K562 (cell line): ENCODE results near the gene IGFL1. TPM values are rescaled to one million over a fixed set of nuclear protein-coding genes. Genes with fewer than 3 reads are reported as not detected.

Experiments
- ATF7 ChIP-seq: fragments of 450-650 bp; IDR thresholded peaks from 2 replicates; pipeline ENCODE4 v1.7.1; 2014; ENCODE audit warnings: mild to moderate bottlenecking, moderate library complexity
- BHLHE40 ChIP-seq: IDR thresholded peaks from 2 replicates; pipeline ENCODE4 v1.6.1; 2011; ENCODE audit warnings: low read length, improper control_type of control experiment
- CBFB ChIP-seq: sonication (generic); formaldehyde crosslinking; IDR thresholded peaks from 2 replicates; pipeline ENCODE4 v1.4.0; 2020; ENCODE audit warnings: mild to moderate bottlenecking, missing genetic modification reagents
- FOXJ2 ChIP-seq: fragments of 200-800 bp; sonication (Bioruptor generic); IDR thresholded peaks from 2 replicates; pipeline ENCODE4 v1.6.1; 2016; ENCODE audit warnings: missing genetic modification characterization, missing compliant biosample characterization
- GTF2F1 ChIP-seq: IDR thresholded peaks from 2 replicates; pipeline ENCODE4 v1.6.1; 2011; ENCODE audit warnings: low read depth, low read length, improper control_type of control experiment
- HNRNPUL1 ChIP-seq: fragments of 200-400 bp; formaldehyde crosslinking; IDR thresholded peaks from 2 replicates; pipeline ENCODE4 v1.6.1; 2017; ENCODE audit warnings: low read length
- NFE2 ChIP-seq: IDR thresholded peaks from 2 replicates; pipeline ENCODE4 v1.6.1; 2014; ENCODE audit warnings: antibody characterized with exemption, low read depth
- PATZ1 ChIP-seq: fragments of 250-450 bp; sonication (Bioruptor Pico); IDR thresholded peaks from 2 replicates; pipeline ENCODE4 v1.5.0; 2020; ENCODE audit warnings: mild to moderate bottlenecking, borderline replicate concordance
- POLR2G ChIP-seq: fragments of 200-400 bp; formaldehyde crosslinking; IDR thresholded peaks from 2 replicates; pipeline ENCODE4 v1.6.1; 2017; ENCODE audit warnings: low read depth, mild to moderate bottlenecking, antibody characterized with exemption, low read length, moderate library complexity
- PTTG1 ChIP-seq: fragments of 450-650 bp; IDR thresholded peaks from 2 replicates; pipeline ENCODE4 v1.6.1; 2016; ENCODE audit warnings: low read depth, mild to moderate bottlenecking, missing genetic modification characterization, missing compliant biosample characterization
- RFX7 ChIP-seq: fragments of 250-450 bp; sonication (Bioruptor Pico); IDR thresholded peaks from 2 replicates; pipeline ENCODE4 v1.5.1; 2021; ENCODE audit warnings: mild to moderate bottlenecking
- SIN3A ChIP-seq, 2 experiments: fragments of 150-350 bp in 1 of 2; IDR thresholded peaks; 2 replicates each; pipeline ENCODE4 v1.6.1; 2011 to 2016; ENCODE audit warnings: borderline replicate concordance in 2 of 2, low read depth in 2 of 2, low read length in 2 of 2, mild to moderate bottlenecking in 2 of 2, moderate library complexity in 2 of 2; ENCODE audit not compliant: control insufficient read depth in 1 of 2
- SMAD1 ChIP-seq: fragments of 150-350 bp; IDR thresholded peaks from 2 replicates; pipeline ENCODE4 v1.6.1; 2014; ENCODE audit warnings: low read length, low read depth; ENCODE audit not compliant: partially characterized antibody
- SMC3 ChIP-seq: conservative IDR thresholded peaks from 2 replicates; pipeline ENCODE4 v1.6.1; 2011; ENCODE audit warnings: low read depth, low read length, improper control_type of control experiment; ENCODE audit not compliant: insufficient read depth
- SNIP1 ChIP-seq: fragments of 450-650 bp; IDR thresholded peaks from 2 replicates; pipeline ENCODE4 v1.7.1; 2017; ENCODE audit warnings: low read depth, mild to moderate bottlenecking
- SREBF1 ChIP-seq: fragments of 150-350 bp; IDR thresholded peaks from 2 replicates; pipeline ENCODE4 v1.6.1; 2014; ENCODE audit warnings: antibody characterized with exemption, low read depth, low read length, borderline replicate concordance
- SUPT5H ChIP-seq: fragments of 450-650 bp; IDR thresholded peaks from 2 replicates; pipeline ENCODE4 v1.6.1; 2016
- ZNF253 ChIP-seq: fragments of 250-450 bp; sonication (Bioruptor Pico); conservative IDR thresholded peaks from 2 replicates; pipeline ENCODE4 v1.6.1; 2021; ENCODE audit warnings: mild to moderate bottlenecking
- ZNF274 ChIP-seq: IDR thresholded peaks from 2 replicates; pipeline ENCODE4 v1.6.1; 2011; ENCODE audit warnings: low read depth, mild to moderate bottlenecking, low read length, moderate library complexity, borderline replicate concordance
- ZNF586 ChIP-seq: fragments of 450-650 bp; formaldehyde crosslinking; conservative IDR thresholded peaks from 2 replicates; pipeline ENCODE4 v1.4.0; 2020; ENCODE audit warnings: mild to moderate bottlenecking, moderate library complexity
- ZNF740 ChIP-seq, 3 experiments: fragments of 200-800 bp in 1 of 3; sonication (Bioruptor generic) in 1 of 3; sonication (generic) in 1 of 3; formaldehyde crosslinking in 1 of 3; IDR thresholded peaks; 2 replicates each; pipeline versions ENCODE4 v1.6.1 to v1.8.0; 2016 to 2022; ENCODE audit warnings: mild to moderate bottlenecking in 2 of 3, missing compliant biosample characterization in 2 of 3, missing genetic modification characterization in 2 of 3, missing genetic modification reagents in 1 of 3
- ZNF766 ChIP-seq: fragments of 200-800 bp; sonication (Bioruptor generic); conservative IDR thresholded peaks from 2 replicates; pipeline ENCODE4 v1.6.1; 2016; ENCODE audit warnings: missing genetic modification characterization, missing compliant biosample characterization
- polyA plus RNA-seq, 8 experiments: library from polyadenylated mRNA; depleted of rRNA in 4 of 8; stranded (reverse) in 5 of 8; unstranded in 3 of 8; fragments of >200 nt; fragmentation: Nextera tagmentation in 2 of 8; fragmentation: Illumina TruSeq in 1 of 8; extraction: Ambion mirVana in 2 of 8; extraction: Trizol in 1 of 8; gene quantifications; 2 replicates each; pipeline versions ENCODE4 v1.2.1 to v1.2.3, GENCODE V29; 2011 to 2014; ENCODE audit warnings: inconsistent platforms in 1 of 8, missing spikeins in 1 of 8
- total RNA-seq, 7 experiments: library from RNA; depleted of rRNA in 6 of 7; stranded (reverse); fragments of >200 nt in 6 of 7; fragmentation: Illumina TruSeq in 2 of 7; extraction: Trizol in 2 of 7; gene quantifications; 2 replicates each; pipeline versions ENCODE4 v1.2.1 to v1.2.3, GENCODE V29; 2011 to 2021; ENCODE audit warnings: low replicate concordance in 1 of 7

IGFL1 gene
- total and polyA plus RNA-seq, 9 of the 15 experiments (the other 6 are each of a cell fraction or from before 2014, with no cell fraction given), result not detected

GRCh38 chr19:46202872-46203860 lies 26.4 kb upstream of the IGFL1 start (continued):
- TF ChIP-seq PTTG1 (no peak), ZNF766 (CRISPR knock-in tag) (peak; percentile 92), PATZ1 (0 out of 2 replicates have a peak, but pooled peaks have one; percentile 74), RFX7 (CRISPR knock-in tag) (no peak), ATF7 (0 out of 2 replicates have a peak, but pooled peaks have one; percentile 43), BHLHE40 (no peak), SREBF1 (no peak), POLR2G (no peak), HNRNPUL1 (no peak), SIN3A (IDR thresholded peaks at IDR 0.05; ENCODE audit: borderline replicate concordance in 2 of 2, control insufficient read depth in 1 of 2, low read depth in 2 of 2, low read length in 2 of 2) (no peak), ZNF586 (CRISPR knock-in tag) (no peak), FOXJ2 (tag) (no peak), ZNF274 (no peak), SMC3 (no peak), ZNF253 (no peak), NFE2 (no peak), SNIP1 (no peak), CBFB (CRISPR knock-in tag) (no peak), SUPT5H (no peak), ZNF740 (CRISPR knock-in tag; IDR thresholded peaks at IDR 0.05) (peak; percentile 26; the same call in 1 of the 2 replicates), ZNF740 (tag; IDR thresholded peaks at IDR 0.05) (no peak), GTF2F1 (no peak), SMAD1 (no peak)
